NCI-H1930 (cell line): ENCODE data around the gene NOP58.
"Not testable (repeated sequence)": the region's sequence is repeated elsewhere in the genome, so short reads cannot be mapped to it uniquely, and the experiment has no call there.

Source experiments
- DNase-seq, 2 experiments: peaks; one replicate each; lab custom pipeline; 2025; lab: John Stamatoyannopoulos, UW

The NOP58 gene

GRCh38 chr2:202265467-202266277, at the start of gene NOP58:
NOP58 (plus strand) TSS chr2:202265763; CDS start chr2:202265942, 179 bp downstream.
- peak; percentile 91 to 95 for DNase-seq

- DNase-seq = no peak
Measured at GRCh38 chr2:202221873-202222272, 43.7 kb upstream of the NOP58 start.

GRCh38 chr2:202237787-202238233, 27.8 kb upstream of the NOP58 start:
- DNase-seq = no peak

- DNase-seq = peak; percentile 87 to 89
Measured at GRCh38 chr2:202238234-202239197, 27.0 kb upstream of the NOP58 start, which contains the start of gene SUMO1. SUMO1 (minus strand) TSS chr2:202238597; CDS start chr2:202238451, 146 bp downstream.

GRCh38 chr2:202247710-202248109, 17.9 kb upstream of the NOP58 start:
- DNase-seq = not testable (repeated sequence)

- no peak for DNase-seq
Measured at GRCh38 chr2:202249521-202250253, 15.9 kb upstream of the NOP58 start.

GRCh38 chr2:202251494-202251893, 14.1 kb upstream of the NOP58 start:
- no peak for DNase-seq

- no peak for DNase-seq
Measured at GRCh38 chr2:202261531-202261930, 4.0 kb upstream of the NOP58 start.

GRCh38 chr2:202267495-202267894, 1.9 kb downstream of the NOP58 start:
- DNase-seq = no peak

GRCh38 chr2:202269585-202269984, 4.0 kb downstream of the NOP58 start:
- DNase-seq = no peak

GRCh38 chr2:202270487-202270886, 4.9 kb downstream of the NOP58 start:
- no peak for DNase-seq

GRCh38 chr2:202276078-202276720, 10.6 kb downstream of the NOP58 start:
- not testable (repeated sequence) for DNase-seq

- DNase-seq = no peak
Measured at GRCh38 chr2:202278036-202278760, 12.6 kb downstream of the NOP58 start.

- DNase-seq = no peak
Measured at GRCh38 chr2:202278944-202279343, 13.4 kb downstream of the NOP58 start.

- DNase-seq = no peak
Measured at GRCh38 chr2:202286595-202286994, 21.0 kb downstream of the NOP58 start.

- no peak for DNase-seq
Measured at GRCh38 chr2:202289394-202290204, 24.0 kb downstream of the NOP58 start.

- no peak for DNase-seq
Measured at GRCh38 chr2:202290316-202290715, 24.8 kb downstream of the NOP58 start.

- no peak for DNase-seq
Measured at GRCh38 chr2:202290970-202291369, 25.4 kb downstream of the NOP58 start.

- DNase-seq = no peak
Measured at GRCh38 chr2:202299712-202300111, 34.1 kb downstream of the NOP58 start.

- DNase-seq = no peak
Measured at GRCh38 chr2:202306034-202306433, 40.5 kb downstream of the NOP58 start.
